Naive thymus-derived CD4-positive, alpha-beta T cell (primary cell): ENCODE measurements around the gene CYP24A1. TPM values are rescaled to one million over a fixed set of nuclear protein-coding genes. Genes with fewer than 3 reads are reported as not detected.
A peak's percentile ranks its signal among the peaks of the same experiment; 100 is the strongest.

Experiments
- ATAC-seq: fragments of 150-1000 bp; cut with Tn5 transposase; 2 replicates; pipeline ENCODE4 v1.10.0; 2021; ENCODE audit warnings: mild to moderate bottlenecking, moderate library complexity
- CTCF ChIA-PET: fragments of 350-600 bp; sonication (Branson Sonifier 250); formaldehyde crosslinking; loops from one replicate; lab custom pipeline; 2021; ENCODE audit warnings: antibody characterized with exemption; lab: Charles Lee
- POLR2A ChIA-PET: fragments of 350-600 bp; sonication (Branson Sonifier 250); formaldehyde crosslinking; loops from one replicate; lab custom pipeline; 2021; ENCODE audit warnings: antibody characterized with exemption, inconsistent platforms; lab: Charles Lee
- DNase-seq, 9 donors: peaks; one replicate each; pipeline versions ENCODE4 v3.0.0 to v3.0.0-alpha.2; 2020 to 2022; ENCODE audit warnings: mixed read lengths in 1 of 9
- H3K27ac ChIP-seq: one replicate; pipeline ENCODE4 v1.7.0; 2013; ENCODE audit warnings: mild to moderate bottlenecking, low read depth, low read length, moderate library complexity
- H3K27me3 ChIP-seq, 2 donors: one replicate each; pipeline ENCODE4 v1.7.0; 2013; ENCODE audit warnings: low read length in 2 of 2, mild to moderate bottlenecking in 2 of 2, moderate library complexity in 2 of 2; ENCODE audit not compliant: control insufficient read depth in 2 of 2, insufficient read depth in 2 of 2
- H3K36me3 ChIP-seq, 3 experiments: 1 replicate in 2 of 3; 2 replicates in 1 of 3; pipeline ENCODE4 v1.7.0; 2013; ENCODE audit warnings: low read length in 3 of 3, mild to moderate bottlenecking in 3 of 3, moderate library complexity in 1 of 3; ENCODE audit not compliant: insufficient read depth in 3 of 3, control insufficient read depth in 2 of 3
- H3K4me1 ChIP-seq, 2 donors: one replicate each; pipeline ENCODE4 v1.7.0; 2013; ENCODE audit warnings: low read length in 2 of 2, mild to moderate bottlenecking in 2 of 2, moderate library complexity in 1 of 2; ENCODE audit not compliant: control insufficient read depth in 2 of 2, insufficient read depth in 2 of 2
- H3K4me3 ChIP-seq: 2 replicates; pipeline ENCODE4 v1.7.0; 2013; ENCODE audit warnings: mild to moderate bottlenecking, low read length
- H3K9me3 ChIP-seq, 3 experiments: 1 replicate in 2 of 3; 2 replicates in 1 of 3; pipeline ENCODE4 v1.7.0; 2013; ENCODE audit warnings: low read length in 3 of 3; ENCODE audit not compliant: control insufficient read depth in 2 of 3
- H3K27ac Mint-ChIP-seq, 9 donors: one replicate each; pipeline ENCODE4 v1.8.0; 2020 to 2022; ENCODE audit warnings: mixed read lengths in 9 of 9, mild to moderate bottlenecking in 8 of 9, moderate library complexity in 5 of 9, inconsistent platforms in 2 of 9
- H3K27me3 Mint-ChIP-seq, 5 donors: one replicate each; pipeline ENCODE4 v1.8.0; 2021 to 2022; ENCODE audit warnings: mixed read lengths in 5 of 5, mild to moderate bottlenecking in 1 of 5
- H3K36me3 Mint-ChIP-seq, 5 donors: one replicate each; pipeline ENCODE4 v1.8.0; 2020 to 2022; ENCODE audit warnings: mixed read lengths in 5 of 5, mild to moderate bottlenecking in 3 of 5, inconsistent platforms in 1 of 5
- H3K4me1 Mint-ChIP-seq, 7 donors: one replicate each; pipeline ENCODE4 v1.8.0; 2020 to 2022; ENCODE audit warnings: mixed read lengths in 7 of 7, mild to moderate bottlenecking in 3 of 7, inconsistent platforms in 1 of 7
- H3K4me3 Mint-ChIP-seq, 10 donors: one replicate each; pipeline ENCODE4 v1.8.0; 2020 to 2022; ENCODE audit warnings: mild to moderate bottlenecking in 10 of 10, mixed read lengths in 10 of 10, moderate library complexity in 6 of 10, inconsistent platforms in 2 of 10
- H3K9me3 Mint-ChIP-seq, 11 donors: one replicate each; pipeline ENCODE4 v1.8.0; 2020 to 2022; ENCODE audit warnings: mixed read lengths in 11 of 11, mild to moderate bottlenecking in 4 of 11, inconsistent platforms in 1 of 11, moderate library complexity in 1 of 11
- intact Hi-C, 2 donors: fragments of 100-400 bp; cut with micrococcal nuclease; formaldehyde crosslinking; loops; one replicate each; pipeline ENCODE4 v1.15.1; 2023
- polyA plus RNA-seq, 2 donors: library from polyadenylated mRNA; unstranded; fragments of 300-500 nt; fragmentation: Illumina TruSeq; gene quantifications; one replicate each; pipeline ENCODE4 v1.2.3, GENCODE V29; 2021
- total RNA-seq, 6 experiments: library from RNA in 5 of 6; stranded (reverse) in 5 of 6; gene quantifications; 1 replicate in 5 of 6; 2 replicates in 1 of 6; pipeline ENCODE4 v1.2.3 and lab custom pipeline; 2021 to 2026

CYP24A1 gene
- total and polyA plus RNA-seq, 7 experiments from 2014 or later = 0.78 TPM; not detected in 6

- Histone ChIP-seq H3K9me3 (no peaks in the 10 kb centered on the region), H3K4me3 (no peak overlapping the region), H3K27ac (no peak overlapping the region), H3K36me3 (no peaks in the 10 kb centered on the region), H3K4me1 (no peaks in the 10 kb centered on the region), H3K27me3 (no peaks in the 10 kb centered on the region)
- Mint-ChIP-seq H3K4me3 (no peak overlapping the region), H3K9me3 (peaks cover 0 to 2% (median 0%) of the 10 kb centered on the region in 11 donors), H3K27me3 (peaks cover 23 to 41% (median 26%) of the 10 kb centered on the region in 5 donors), H3K4me1 (no peaks in the 10 kb centered on the region), H3K36me3 (no peaks in the 10 kb centered on the region), H3K27ac (no peak overlapping the region)
- POLR2A ChIA-PET = no interaction called here
- CTCF ChIA-PET = no interaction called here
- intact Hi-C loops = no loop called here
- ATAC-seq = no peak
- no peak for DNase-seq
Observed at GRCh38 chr20:54161821-54162149, 12.0 kb downstream of the CYP24A1 start.

DNA sequence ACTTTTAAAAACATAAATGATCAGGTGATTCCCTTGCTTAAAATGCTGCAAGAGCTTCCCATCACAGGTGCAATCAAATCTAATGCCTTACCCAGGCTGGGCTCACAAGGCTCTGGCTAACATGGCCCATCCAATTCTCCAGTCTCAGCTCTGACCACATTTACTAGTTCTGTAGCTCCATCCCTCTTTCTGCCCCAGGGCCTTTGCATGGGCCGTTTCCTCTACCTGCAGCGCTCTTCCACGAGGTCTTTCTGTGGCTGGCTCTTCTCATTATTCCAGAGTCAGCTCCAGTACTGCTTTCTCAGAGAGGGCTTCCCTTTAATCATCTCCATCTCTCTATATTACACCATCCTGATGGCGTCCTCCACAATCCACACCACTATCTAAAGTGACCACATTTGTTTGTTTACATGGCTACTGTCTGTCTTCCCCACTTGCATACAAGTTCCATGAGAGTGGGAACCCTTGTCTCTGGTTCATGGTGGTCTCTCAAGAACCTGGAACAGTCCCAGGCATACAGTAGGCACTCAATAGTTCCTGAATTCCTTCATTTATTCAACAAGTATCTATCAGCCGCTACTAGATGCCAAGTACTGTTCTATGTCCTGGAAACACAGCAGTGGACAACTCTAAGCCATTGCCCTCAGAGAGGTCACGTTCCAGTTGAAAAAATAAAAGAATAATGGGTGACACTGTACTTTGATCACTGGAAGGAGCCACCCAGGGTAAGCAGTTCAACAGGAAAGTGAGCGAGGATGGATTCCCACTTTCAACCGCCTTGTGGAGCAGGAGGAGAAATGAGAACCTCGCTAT is 12.6 kb downstream of the CYP24A1 start:
- H3K27me3 ChIP-seq = no peaks in the 10 kb centered on the region
- DNase-seq (no peak), ATAC-seq (no peak)
- no peaks in the 10 kb centered on the region for H3K4me1 ChIP-seq
- H3K36me3 ChIP-seq = no peaks in the 10 kb centered on the region
- Mint-ChIP-seq H3K27ac (no peak overlapping the region), H3K27me3 (peaks cover 17 to 41% (median 27%) of the 10 kb centered on the region in 5 donors), H3K4me1 (no peaks in the 10 kb centered on the region), H3K9me3 (peaks cover 0 to 2% (median 0%) of the 10 kb centered on the region in 11 donors), H3K4me3 (peak overlapping the region in 1 of 10 donors; percentile 15), H3K36me3 (no peaks in the 10 kb centered on the region)
- H3K4me3 ChIP-seq = no peak overlapping the region
- no peaks in the 10 kb centered on the region for H3K9me3 ChIP-seq
- ChIA-PET CTCF (interaction anchor here (1.5 kb wide), 1 partner anchor 8 kb away, joined by 3 read pairs; no protein-coding TSS in a partner anchor), POLR2A (no interaction called here)
- no peak overlapping the region for H3K27ac ChIP-seq
- intact Hi-C loops = no loop called here

- Histone ChIP-seq H3K9me3 (no peaks in the 10 kb centered on the region), H3K36me3 (no peaks in the 10 kb centered on the region), H3K27me3 (no peaks in the 10 kb centered on the region), H3K4me1 (no peaks in the 10 kb centered on the region), H3K4me3 (no peak overlapping the region), H3K27ac (no peak overlapping the region)
- H3K9me3 Mint-ChIP-seq = peaks cover 0 to 2% (median 0%) of the 10 kb centered on the region in 11 donors
- peaks cover 16 to 34% (median 23%) of the 10 kb centered on the region in 5 donors for H3K27me3 Mint-ChIP-seq
- H3K4me3 Mint-ChIP-seq = no peak overlapping the region
- POLR2A ChIA-PET = no interaction called here
- H3K36me3 Mint-ChIP-seq = no peaks in the 10 kb centered on the region
- CTCF ChIA-PET = interaction anchor here (1.5 kb wide), 1 partner anchor 9 kb away, joined by 3 read pairs; no protein-coding TSS in a partner anchor
- ATAC-seq (no peak), DNase-seq (no peak)
- no peak overlapping the region for H3K27ac Mint-ChIP-seq
- H3K4me1 Mint-ChIP-seq = no peaks in the 10 kb centered on the region
- intact Hi-C loops = no loop called here
Observed at GRCh38 chr20:54160065-54161007, 13.4 kb downstream of the CYP24A1 start.

GRCh38 chr20:54158856-54159418 is 14.8 kb downstream of the CYP24A1 start:
- ATAC-seq (no peak), DNase-seq (no peak)
- no peaks in the 10 kb centered on the region for H3K36me3 Mint-ChIP-seq
- no peak overlapping the region for H3K4me3 Mint-ChIP-seq
- CTCF ChIA-PET = interaction anchor here (0.6 kb wide), 1 partner anchor 16 kb away, joined by 3 read pairs; no protein-coding TSS in a partner anchor
- POLR2A ChIA-PET = no interaction called here
- H3K27me3 ChIP-seq = no peaks in the 10 kb centered on the region
- no peak overlapping the region for H3K27ac Mint-ChIP-seq
- no peaks in the 10 kb centered on the region for H3K4me1 Mint-ChIP-seq
- H3K27me3 Mint-ChIP-seq = peaks cover 8 to 34% (median 23%) of the 10 kb centered on the region in 5 donors
- H3K36me3 ChIP-seq = no peaks in the 10 kb centered on the region
- H3K4me3 ChIP-seq = no peak overlapping the region
- H3K27ac ChIP-seq = no peak overlapping the region
- no peaks in the 10 kb centered on the region for H3K4me1 ChIP-seq
- intact Hi-C loops = no loop called here
- H3K9me3 ChIP-seq = no peaks in the 10 kb centered on the region
- peaks cover 0 to 2% (median 0%) of the 10 kb centered on the region in 11 donors for H3K9me3 Mint-ChIP-seq

- DNase-seq (no peak), ATAC-seq (no peak)
- H3K27ac Mint-ChIP-seq = no peak overlapping the region
- no peaks in the 10 kb centered on the region for H3K9me3 ChIP-seq
- ChIA-PET POLR2A (no interaction called here), CTCF (no interaction called here)
- no peaks in the 10 kb centered on the region for H3K4me1 ChIP-seq
- H3K27me3 Mint-ChIP-seq = peaks cover 6 to 31% (median 23%) of the 10 kb centered on the region in 5 donors
- no peak overlapping the region for H3K4me3 ChIP-seq
- no peaks in the 10 kb centered on the region for H3K4me1 Mint-ChIP-seq
- intact Hi-C loops = no loop called here
- no peak overlapping the region for H3K4me3 Mint-ChIP-seq
- peaks cover 0 to 2% (median 0%) of the 10 kb centered on the region in 11 donors for H3K9me3 Mint-ChIP-seq
- no peak overlapping the region for H3K27ac ChIP-seq
- H3K36me3 ChIP-seq = no peaks in the 10 kb centered on the region
- H3K36me3 Mint-ChIP-seq = no peaks in the 10 kb centered on the region
- no peaks in the 10 kb centered on the region for H3K27me3 ChIP-seq
Observed at GRCh38 chr20:54158226-54158625, 15.6 kb downstream of the CYP24A1 start.

DNA sequence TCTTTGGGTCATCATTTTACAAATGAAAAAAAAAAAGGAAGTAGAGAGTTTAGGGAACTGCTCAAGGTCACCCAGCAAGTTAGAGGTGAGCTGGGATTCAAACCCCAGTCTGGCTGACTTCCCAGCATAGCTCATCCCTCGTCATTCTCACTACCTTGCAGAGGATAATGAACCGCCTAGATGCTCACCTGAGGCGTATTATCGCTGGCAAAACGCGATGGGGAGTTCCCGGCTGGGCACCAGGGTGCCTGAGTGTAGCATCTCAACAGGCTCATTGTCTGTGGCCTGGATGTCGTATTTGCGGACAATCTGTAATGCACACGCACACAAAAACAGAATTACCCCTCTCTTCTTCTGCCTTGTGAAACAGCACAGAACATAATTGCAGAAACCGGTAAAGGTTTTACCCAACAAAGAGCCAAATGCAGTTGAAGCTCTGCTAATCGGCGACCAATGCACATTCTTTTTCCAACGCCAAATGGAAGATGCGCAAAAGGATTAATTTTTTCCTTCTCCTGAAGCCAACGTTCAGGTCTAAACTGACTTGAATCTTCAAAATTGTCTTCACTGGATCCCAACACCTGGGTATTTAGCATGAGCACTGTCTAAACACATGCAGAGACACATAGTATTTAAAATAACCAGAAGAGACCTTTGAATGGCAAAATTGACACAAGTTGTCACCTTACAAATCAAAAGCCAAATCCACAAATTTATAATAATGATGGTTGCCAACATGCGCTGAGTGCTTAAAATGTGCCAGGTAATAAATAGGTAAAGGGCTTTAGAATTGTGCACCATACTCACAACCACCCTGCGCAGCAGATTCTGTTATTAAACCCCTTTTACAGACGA is 16.6 kb downstream of the CYP24A1 start:
- ChIA-PET CTCF (no interaction called here), POLR2A (interaction anchor here (0.6 kb wide), 1 partner anchor 150 kb away, joined by 6 read pairs; no protein-coding TSS in a partner anchor)
- Histone ChIP-seq H3K27ac (no peak overlapping the region), H3K9me3 (no peaks in the 10 kb centered on the region), H3K4me3 (no peak overlapping the region), H3K36me3 (no peaks in the 10 kb centered on the region), H3K27me3 (no peaks in the 10 kb centered on the region), H3K4me1 (no peaks in the 10 kb centered on the region)
- Mint-ChIP-seq H3K27ac (no peak overlapping the region), H3K4me3 (no peak overlapping the region), H3K36me3 (no peaks in the 10 kb centered on the region), H3K4me1 (no peaks in the 10 kb centered on the region), H3K27me3 (peaks cover 6 to 24% (median 14%) of the 10 kb centered on the region in 5 donors), H3K9me3 (peaks cover 0 to 2% (median 0%) of the 10 kb centered on the region in 11 donors)
- no peak for ATAC-seq
- DNase-seq = no peak
- intact Hi-C loops = no loop called here
